CD4-positive, alpha-beta T cell treated with Interleukin-1 beta for 1 hour (primary cell): ENCODE measurements around the gene NOA1.
"Not testable (repeated sequence)": the region's sequence is repeated elsewhere in the genome, so short reads cannot be mapped to it uniquely, and the experiment has no call there.

Experiments used
- DNase-seq, 2 donors: peaks; one replicate each; pipeline ENCODE4 v3.0.0-alpha.2; 2020 to 2022

The NOA1 gene

GRCh38 chr4:56953680-56954520 is 23.5 kb downstream of the NOA1 start:
- DNase-seq, result no peak

GRCh38 chr4:56941403-56941802 is 36.0 kb downstream of the NOA1 start:
- no peak for DNase-seq

- DNase-seq, result no peak
Measured at GRCh38 chr4:56940971-56941370, 36.4 kb downstream of the NOA1 start.

- no peak for DNase-seq
Measured at GRCh38 chr4:56940403-56940802, 37.0 kb downstream of the NOA1 start.

GRCh38 chr4:56939826-56940225 is 37.6 kb downstream of the NOA1 start:
- DNase-seq, result not testable (repeated sequence)

GRCh38 chr4:56937262-56937661 is 40.1 kb downstream of the NOA1 start:
- DNase-seq, result no peak

- DNase-seq, result no peak
Measured at GRCh38 chr4:56931924-56932323, 45.5 kb downstream of the NOA1 start.

GRCh38 chr4:56930638-56931037 is 46.8 kb downstream of the NOA1 start:
- no peak for DNase-seq

GRCh38 chr4:56927196-56927595 is 50.2 kb downstream of the NOA1 start:
- no peak for DNase-seq

- not testable (repeated sequence) for DNase-seq
Measured at GRCh38 chr4:56914977-56915376, 62.4 kb downstream of the NOA1 start.

GRCh38 chr4:56914336-56914735 is 63.1 kb downstream of the NOA1 start:
- DNase-seq, result no peak
